Thyroid gland (tissue), 4 donors: ENCODE results near the gene EVI2A.

Experiments used
- POLR2A ChIP-seq, 2 donors: fragments of 450-650 bp; IDR thresholded peaks; one replicate each; pipeline ENCODE4 v1.6.1; 2017; ENCODE audit warnings: antibody characterized with exemption in 2 of 2, mild to moderate bottlenecking in 2 of 2, moderate library complexity in 1 of 2
- TF ChIP-seq, protein P1 (sequence below), 6 experiments: fragments of 200-600 bp in 3 of 6; fragments of 450-650 bp in 3 of 6; sonication (generic) in 3 of 6; IDR thresholded peaks; one replicate each; pipeline ENCODE4 v1.5.1; 2016 to 2019; ENCODE audit warnings: antibody characterized with exemption in 6 of 6, mild to moderate bottlenecking in 2 of 6, inconsistent platforms in 1 of 6, moderate library complexity in 1 of 6

DNA sequence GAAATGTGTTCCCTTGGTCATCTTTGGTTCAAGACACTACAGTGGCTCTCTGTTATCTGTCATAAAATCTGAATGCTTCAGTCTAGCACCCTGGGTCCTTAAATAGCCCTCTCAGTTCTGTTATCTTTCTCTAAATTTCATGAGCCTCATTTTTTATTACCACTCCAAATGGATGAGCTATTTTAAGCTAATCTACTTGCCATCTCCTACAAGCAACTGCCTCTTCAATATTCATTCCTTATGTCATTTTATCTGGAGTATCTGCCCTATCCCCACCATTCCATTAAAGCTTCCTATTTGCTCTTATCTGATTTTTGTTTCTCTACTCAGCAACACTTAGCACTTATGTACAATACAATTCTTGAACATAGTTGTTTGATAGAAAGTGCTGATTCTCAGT, 28.0 kb upstream of the EVI2A start:
- TF ChIP-seq POLR2A (IDR thresholded peaks at IDR 0.05) = no peak
- TF ChIP-seq, protein P1, sequence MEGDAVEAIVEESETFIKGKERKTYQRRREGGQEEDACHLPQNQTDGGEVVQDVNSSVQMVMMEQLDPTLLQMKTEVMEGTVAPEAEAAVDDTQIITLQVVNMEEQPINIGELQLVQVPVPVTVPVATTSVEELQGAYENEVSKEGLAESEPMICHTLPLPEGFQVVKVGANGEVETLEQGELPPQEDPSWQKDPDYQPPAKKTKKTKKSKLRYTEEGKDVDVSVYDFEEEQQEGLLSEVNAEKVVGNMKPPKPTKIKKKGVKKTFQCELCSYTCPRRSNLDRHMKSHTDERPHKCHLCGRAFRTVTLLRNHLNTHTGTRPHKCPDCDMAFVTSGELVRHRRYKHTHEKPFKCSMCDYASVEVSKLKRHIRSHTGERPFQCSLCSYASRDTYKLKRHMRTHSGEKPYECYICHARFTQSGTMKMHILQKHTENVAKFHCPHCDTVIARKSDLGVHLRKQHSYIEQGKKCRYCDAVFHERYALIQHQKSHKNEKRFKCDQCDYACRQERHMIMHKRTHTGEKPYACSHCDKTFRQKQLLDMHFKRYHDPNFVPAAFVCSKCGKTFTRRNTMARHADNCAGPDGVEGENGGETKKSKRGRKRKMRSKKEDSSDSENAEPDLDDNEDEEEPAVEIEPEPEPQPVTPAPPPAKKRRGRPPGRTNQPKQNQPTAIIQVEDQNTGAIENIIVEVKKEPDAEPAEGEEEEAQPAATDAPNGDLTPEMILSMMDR (IDR thresholded peaks at IDR 0.05) = no peak
